NCI-H1105 treated with DMSO at 0.1 percent for 48 hours (cell line): ENCODE data around the gene NPAS3.

Experiments
- DNase-seq: peaks from one replicate; lab custom pipeline; 2025; lab: John Stamatoyannopoulos, UW

The NPAS3 gene

DNA sequence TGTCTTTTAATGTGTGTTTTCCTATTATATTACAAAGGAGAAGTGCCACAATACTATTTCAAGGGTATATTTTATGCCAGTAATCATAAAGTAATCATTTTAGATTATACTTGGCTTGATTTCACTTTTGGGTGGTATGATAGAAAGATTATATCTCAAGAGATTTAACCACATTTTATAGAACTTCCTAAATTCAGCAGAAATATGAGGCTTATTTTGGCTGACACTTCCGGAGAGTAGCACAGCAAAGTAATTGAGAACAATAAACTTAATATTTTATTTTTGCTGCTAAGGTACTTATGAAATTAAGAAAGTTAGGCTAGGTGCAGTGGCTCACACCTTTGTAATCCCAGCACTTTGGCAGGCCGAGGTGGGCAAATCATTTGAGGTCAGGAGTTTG is 319.1 kb downstream of the NPAS3 start:
- no peak for DNase-seq

DNA sequence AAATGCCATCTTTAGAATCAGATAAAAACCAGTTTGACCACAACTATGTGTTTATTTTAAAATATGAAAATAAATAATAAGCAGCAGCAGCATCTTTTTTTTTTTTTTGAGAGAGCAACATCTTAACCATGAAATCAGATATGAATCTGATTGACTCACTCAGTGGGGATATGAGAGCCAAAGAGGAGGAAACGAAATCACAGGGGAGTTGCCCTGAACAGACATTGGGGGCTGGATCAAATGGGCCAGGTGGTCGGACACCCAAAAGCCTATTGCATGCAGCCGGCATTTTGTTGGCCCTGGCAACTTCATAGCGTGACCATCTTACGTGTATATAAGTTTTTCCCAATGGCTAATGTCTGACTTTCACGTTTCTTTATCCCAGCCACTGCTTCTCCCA is 321.1 kb downstream of the NPAS3 start:
- DNase-seq, result no peak

DNA sequence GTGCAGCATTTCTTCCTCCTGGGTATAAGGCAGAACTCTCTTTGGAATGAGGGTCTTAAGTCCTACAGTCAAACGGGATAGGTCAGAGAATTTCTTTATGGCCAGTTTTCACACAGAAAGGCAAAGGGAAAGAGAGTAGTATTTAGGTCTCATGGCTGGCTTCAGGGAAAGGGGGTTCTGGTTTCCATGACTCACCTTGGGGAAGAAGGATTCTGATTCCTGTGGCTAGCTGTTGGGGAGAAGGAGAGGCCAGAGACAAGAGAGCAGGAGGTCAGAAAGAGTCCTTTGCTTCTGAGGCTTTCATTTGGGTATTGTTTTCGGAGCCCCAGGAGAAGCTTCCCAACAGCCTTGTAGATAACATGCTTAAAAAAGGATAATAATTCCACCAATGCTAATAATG is 332.5 kb downstream of the NPAS3 start:
- no peak for DNase-seq

DNA sequence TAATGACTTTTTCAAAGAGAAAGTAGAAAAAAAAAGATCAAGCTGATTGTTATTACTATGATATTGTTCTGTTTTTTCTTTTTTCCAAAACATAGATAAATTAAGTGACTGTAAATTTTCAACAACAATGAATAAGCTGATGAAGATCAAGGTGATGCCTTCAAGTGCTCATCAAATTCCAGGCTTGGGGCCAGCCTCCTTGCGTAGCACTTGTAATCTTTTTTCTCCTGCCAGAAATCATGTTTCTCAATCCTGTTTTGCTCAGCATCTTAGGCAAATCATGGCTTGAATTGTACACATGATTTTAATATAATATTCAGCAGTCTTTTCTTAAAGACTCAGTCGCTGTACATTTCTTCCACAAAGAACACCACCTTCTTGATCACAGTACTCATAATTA is 333.2 kb downstream of the NPAS3 start:
- no peak for DNase-seq

DNA sequence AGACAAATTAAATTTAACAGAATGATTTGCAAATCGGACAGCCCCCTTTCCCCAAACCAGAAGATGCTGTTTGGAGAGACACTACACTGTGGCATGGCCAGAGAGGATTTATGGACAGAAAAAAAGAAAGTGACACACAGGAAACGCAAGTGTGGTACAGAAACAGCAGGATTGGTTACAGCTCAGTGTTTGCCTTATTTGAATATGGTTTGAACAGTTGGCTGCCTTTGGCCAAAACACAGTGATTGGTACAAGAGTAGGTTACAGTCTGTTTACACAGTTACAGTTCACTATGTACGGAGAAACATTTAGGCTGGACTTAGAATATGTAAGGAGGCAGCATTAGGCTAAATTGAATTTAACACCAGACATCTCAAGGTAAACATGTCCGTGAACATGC is 335.3 kb downstream of the NPAS3 start:
- no peak for DNase-seq

DNA sequence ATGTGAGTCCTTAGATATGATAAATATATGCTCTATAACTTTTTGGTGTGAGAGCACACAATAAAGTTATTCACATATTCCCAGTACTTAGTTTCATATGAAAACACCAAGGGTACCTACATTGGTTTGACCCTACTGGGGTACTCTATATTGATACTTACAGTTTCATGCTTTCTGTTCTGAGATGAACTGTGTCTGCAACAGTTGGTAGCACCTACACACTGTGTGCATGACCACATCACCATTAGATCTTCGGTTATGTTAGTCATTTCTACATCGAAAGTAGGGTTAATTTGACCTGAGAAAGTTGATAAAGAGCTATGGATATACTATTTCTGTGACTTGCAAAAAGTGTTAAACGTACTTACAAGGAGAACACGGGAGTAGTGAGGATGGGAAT is 337.2 kb downstream of the NPAS3 start:
- no peak for DNase-seq

DNA sequence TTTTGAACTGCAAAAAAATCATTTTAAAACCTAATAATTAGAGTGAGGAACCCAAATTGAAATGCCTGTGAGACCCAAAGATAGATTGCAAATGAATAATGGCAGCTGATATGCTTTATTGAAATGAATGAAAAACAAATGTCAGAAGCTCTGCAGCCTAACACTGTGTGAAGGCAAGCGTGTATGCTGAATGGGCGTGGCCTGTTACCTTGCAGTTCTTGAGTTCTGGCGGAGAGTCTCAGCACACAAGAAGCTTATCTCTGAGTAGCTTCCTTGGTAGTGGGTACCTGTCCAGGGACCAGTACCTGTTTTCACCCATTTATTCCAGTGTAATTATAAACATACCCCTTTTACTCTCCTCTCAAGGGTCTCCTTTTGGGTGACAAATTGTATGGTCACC is 341.2 kb downstream of the NPAS3 start:
- no peak for DNase-seq

DNA sequence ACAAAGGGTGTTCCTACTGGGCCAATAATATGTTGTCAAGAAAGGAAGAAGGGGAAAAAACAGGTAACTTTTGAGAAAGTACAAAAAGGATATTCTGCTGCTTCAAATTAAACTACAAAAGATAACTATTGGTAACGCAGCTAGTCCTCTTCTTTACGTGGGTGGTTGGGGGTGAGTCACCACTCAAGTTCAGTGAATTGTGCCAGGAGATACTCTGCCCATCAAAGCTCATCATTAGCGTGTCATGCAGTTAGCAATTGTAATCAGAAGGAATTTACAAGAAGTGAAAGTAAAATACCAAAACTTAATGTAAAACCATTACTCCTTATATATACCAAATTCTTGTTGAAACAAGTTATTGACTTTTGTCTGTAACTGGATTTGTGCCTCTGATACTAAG is 342.0 kb downstream of the NPAS3 start:
- DNase-seq, result no peak

DNA sequence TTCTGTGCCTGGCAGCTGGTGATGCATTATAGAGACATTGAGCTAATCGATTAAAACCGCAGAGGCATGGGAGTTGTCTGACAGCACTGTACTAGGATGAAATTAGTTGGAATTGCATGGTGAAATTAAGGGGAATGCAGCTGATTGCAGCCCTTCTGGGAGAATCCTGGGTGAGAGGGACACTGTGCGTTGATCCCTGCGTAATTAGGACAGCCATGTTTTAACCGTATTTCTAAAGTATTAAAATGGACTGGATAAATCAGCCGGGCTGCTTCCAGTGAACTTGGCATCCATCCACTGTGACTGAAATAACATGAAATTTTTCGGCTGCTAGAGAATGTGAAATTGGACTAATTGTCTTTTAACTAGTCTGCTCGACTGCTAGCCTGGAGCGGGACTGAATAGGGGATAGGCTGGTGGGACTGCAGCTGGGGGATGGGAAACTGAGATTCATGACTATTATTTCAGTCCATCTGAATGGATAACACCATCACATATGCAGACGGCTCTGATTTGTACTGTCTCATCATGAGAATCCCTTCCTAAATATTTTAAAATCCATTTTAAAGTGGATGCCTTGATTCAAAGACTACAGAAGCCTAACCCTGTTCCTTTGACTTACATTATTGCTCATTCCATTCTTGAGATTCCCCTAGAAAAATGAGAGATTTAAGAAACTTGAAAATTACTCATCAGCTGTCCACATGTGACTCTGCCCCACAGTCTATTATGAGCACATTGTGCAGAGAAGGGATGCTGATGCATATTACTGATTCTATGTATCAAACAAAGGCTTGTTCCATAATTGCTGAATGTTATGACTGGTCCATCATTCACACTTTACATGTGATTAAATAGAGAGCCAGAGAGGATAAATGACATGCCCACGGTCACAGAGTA is 343.9 kb downstream of the NPAS3 start:
- DNase-seq, result no peak

DNA sequence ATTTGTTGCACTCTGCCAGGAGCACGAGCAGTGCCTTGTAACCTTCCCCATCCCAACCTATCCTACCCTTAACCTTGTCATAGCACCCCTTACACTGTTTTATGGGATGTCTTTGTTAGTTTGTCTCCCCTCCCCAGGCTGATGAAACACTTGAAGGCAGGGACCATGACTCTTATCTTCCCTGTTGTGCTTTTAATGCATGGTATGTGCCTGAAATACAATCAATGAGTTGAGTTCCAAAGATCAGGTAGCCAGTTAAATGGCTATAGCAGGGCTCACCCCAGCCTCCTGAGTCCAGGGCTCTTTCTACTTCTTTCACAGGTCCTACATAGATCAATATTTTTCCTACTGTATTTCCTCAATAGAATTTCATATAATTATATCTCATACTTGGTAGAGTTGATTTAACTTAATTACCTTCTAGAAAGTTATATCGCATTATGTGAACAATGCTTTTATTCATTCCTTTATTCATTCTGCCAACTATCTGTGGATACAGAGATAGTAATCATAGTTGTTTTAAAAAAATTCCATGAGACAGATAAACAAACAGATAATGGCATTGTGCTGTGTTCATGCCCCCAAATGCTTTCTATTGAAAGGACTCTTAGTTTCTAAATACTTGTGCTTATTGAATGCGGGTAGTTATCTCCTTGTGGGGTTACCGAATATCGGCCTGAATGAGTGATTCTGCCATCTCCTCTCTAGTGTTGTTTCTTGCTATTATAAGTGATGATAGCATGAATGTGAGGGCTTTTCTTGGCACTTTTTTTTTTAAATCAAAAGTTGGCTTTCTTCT is 347.4 kb downstream of the NPAS3 start:
- no peak for DNase-seq

DNA sequence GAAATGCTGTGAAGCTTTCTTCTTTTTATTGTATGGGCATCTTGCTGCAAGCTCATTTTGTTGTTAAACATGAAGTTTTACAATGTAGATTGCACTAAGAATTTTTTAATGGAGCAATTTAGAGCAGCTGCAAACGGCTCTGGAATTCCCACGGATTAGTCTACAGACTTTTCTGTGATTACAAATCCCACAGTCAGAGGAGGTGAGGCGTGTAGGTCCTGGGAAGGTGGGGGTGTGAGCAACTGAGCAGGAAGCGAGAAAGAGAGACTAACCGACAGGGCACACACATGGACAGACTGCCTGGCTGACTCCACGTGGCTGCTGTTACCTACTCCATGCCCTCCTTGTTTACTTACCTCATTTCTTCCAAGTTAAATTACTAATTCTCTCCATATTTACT is 348.5 kb downstream of the NPAS3 start:
- no peak for DNase-seq

DNA sequence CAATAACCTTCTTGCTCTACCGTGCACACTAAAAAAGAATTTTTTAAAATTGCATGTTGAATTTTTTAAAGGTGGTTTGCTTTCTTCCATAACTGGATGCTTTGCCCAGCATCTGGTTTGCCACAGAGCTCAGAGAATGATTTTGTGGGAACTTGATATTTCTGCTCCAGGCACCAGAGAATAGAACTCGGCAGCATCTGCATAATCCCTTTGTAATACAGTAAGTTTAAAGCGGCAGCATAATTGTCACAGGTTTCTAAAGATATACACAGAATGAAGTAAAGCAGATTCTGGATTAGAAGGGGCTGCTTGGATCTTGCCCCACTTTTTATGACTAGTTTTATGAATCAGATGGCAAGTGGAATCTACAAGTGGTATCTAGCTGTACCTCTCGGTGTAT is 352.0 kb downstream of the NPAS3 start:
- DNase-seq, result no peak

DNA sequence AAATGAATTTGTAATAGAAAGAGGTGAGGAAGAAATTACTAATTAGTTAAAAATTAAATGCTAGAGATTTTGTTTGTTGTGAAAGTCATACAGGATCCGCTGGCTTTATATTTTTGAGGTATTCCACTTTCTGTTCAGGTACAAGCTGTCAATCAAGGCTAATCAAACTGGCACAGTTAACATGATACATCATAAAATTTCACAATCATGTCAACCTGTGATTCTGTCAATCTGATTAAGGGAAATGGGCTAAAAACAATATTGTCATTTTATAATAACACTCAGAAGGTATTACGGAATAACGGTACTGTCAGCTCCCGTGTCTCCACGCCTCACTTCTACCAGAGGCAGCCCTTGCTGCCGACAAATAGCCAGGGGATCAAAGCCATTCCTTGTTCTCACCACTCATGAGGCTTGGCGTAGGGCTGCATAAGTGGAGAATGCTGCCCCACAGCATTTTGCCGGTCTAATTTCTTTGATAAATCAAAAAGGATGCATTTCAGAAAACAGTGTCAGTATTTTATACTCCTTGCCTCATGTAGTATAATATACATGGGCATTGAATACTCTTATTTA is 352.9 kb downstream of the NPAS3 start:
- no peak for DNase-seq

DNA sequence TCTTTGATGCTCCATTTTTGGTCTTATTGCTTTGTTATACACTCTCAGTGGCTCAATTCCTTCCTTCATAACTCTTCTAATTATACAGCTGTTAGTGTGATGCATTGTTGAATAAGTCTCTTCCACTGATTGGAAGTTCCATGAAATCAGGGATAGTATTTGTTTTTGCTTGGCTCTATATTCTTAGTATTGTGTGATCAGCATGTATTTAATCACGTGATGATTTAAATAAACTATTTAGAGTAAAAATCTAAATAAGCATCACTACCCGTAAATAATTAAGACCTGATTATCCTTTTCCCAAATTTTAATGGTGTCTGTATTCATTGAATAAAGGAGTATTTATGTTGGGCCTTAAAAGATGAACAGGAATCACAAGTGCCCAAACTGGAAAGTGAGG is 355.7 kb downstream of the NPAS3 start:
- no peak for DNase-seq

DNA sequence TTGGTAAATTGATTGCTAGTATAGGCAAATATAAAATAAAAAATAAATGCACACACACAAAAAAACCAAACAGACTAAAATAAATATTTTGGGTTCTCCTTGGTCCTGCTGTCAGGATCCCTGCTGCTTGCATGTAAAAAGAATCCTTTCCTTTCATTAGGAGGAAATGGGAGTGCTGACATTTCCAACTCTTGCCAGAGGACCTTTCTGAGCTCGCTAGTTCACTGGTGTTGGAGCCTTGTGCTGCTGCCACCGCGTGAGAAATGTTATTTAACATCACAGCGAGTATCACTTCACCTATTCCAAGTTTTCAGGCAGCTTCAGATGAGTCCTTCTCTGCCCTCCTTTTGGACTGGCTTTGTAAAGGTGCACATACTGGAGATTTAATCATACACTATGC is 358.9 kb downstream of the NPAS3 start:
- DNase-seq, result no peak

DNA sequence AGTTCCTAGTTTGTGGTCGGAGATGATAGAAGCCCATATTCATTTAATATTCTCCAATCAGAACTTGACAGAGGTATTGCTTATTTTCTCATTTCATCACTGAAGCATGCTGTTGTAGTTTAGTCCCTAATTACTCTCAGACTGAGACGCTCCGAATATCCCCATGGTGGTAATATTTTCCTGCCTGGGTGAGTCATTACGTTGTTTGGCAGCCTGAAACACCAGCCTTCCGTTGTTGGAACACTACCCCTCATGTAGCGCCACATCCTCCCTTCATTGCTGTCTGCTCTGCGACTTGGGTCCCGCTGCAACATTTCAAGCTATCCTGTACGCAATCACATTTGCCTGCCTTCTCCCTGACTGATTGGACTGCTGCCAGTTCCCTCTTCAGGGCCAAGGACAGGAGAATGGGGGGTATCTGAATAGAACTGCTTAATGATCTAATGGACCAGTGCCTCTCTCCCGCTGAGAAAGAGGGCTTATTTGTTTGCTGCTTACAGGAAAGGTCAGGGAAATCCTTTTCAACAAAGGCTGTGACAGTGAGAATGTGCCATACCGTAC is 369.1 kb downstream of the NPAS3 start:
- DNase-seq, result peak; percentile 94

DNA sequence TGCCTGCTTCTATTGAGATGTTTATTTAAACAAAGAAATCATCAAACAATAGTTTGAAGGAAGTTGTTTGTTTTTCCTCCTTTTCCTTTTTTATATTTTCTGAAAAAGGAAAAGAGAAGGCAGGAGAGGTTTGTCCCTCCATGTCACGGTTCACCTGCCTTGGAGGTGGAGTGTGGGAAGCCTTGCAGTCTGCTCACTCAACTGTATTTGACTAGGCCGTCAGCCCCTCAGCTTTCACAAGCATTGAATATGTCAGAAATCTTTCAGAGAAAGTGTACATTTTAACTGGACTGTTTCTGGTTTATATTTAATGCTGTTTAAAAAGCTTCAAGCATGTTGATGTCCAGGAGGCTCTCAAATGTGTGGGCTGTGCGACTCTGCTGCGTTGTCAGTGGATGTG is 370.4 kb downstream of the NPAS3 start:
- DNase-seq, result no peak

DNA sequence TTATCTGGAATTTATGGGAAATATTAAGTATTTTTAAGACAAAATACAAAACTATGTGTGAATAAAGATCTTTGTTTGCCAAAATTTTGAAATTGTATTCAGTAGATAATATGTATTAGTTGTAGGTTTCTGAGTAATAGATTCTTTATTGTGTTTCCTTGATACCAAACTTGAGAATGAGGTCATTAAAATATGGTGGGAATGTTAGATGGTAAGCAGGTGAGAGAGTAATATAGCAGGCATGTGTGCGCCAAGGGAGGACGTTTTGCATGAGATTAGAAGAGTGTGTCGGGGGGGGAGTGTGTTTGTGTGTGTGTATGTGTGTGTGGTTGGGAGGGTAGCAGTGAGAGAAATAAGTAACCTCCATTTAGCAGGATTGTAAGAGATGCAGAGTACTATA is 376.5 kb downstream of the NPAS3 start:
- no peak for DNase-seq

DNA sequence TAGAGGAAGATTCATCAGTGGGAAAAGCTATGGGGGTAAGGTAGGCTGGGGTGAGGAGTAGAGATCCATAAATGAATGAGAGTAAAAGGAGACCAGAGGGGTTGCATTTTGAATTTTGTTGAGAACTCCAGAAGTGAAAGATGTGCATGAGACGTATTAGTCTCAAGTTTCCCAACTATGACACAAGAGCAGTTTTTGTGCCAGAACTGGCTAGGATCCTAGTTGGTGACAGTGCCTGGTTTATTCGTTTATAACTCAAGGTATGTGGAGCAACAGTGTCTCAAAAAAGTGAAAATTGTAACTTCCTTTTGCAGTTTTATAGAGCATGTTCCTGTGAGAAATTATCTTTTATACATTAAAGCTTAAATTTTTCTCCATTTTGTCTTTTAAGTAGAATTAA is 377.0 kb downstream of the NPAS3 start:
- DNase-seq, result no peak

DNA sequence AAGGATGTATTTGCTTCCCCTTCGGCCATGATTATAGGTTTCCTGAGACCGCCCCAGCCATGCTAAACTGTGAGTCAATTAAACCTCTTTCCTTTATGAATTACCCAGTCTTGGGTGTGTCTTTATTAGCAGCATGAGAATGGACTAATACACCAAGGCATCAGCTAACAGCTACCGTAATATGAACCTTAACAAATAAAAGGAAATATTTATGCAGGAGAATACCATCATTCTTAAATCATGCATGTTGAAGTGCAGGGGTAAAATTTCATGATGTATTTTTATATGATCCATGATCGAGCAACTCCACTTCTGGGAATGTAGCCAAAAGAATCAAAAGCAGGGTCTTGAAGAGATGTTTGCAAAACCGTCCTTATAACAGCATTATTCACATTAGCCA is 379.0 kb downstream of the NPAS3 start:
- peak; percentile 65 for DNase-seq

DNA sequence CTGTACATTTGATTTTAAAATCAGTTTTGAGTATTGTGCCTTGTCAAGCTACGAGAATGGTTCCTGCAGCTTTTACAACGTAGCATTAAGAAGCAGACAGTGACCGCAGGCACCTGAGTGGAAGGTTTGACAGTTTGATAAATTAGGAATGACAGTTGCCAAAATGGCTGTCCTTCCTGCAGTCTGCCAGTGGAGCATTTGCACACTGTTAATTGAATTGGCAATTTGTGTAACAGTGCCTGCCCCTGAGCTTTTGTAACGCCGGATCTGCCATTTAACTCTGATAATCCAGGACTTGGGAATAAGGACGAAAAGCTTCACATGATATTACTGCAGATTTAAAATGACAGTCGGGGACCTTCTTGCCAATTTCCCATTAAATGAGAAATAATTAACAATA is 385.3 kb downstream of the NPAS3 start:
- no peak for DNase-seq

DNA sequence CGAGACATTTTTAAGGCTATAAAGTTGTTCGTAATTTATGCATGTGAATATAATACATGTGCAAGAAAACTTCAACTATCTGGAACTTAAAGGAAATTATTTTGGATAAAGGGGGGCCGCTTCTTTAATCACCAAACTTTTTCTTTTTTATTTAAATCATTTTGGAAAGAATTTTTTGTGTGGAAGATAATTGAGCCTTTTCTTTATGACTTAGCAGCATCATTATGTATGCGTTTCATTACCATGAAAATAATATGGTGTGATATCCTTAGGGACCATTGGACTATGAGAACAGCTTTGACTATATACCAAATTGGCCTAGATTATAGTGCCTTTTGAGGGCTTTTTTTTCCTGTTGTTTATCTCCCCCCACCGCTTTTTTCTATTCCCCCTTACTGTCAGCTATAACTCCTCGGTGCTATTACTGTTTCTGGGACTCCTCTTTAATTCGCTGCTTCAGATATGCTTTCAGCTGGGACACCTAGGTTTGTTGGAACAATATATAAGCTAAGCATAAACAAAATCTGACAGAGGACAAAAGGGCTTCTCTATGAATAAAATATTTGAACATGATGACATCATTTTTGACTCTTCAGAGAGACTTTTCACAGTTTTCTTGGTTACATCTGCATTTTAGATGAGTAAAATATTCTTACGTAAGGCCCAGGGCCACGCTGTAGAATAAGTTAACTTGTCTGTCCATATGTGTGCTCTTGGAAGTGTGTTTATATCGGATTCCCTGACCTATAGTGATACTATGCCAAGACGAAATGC is 392.7 kb downstream of the NPAS3 start:
- DNase-seq, result no peak
